ENCODE results near the gene SLC2A8.

Gene SLC2A8

DNA sequence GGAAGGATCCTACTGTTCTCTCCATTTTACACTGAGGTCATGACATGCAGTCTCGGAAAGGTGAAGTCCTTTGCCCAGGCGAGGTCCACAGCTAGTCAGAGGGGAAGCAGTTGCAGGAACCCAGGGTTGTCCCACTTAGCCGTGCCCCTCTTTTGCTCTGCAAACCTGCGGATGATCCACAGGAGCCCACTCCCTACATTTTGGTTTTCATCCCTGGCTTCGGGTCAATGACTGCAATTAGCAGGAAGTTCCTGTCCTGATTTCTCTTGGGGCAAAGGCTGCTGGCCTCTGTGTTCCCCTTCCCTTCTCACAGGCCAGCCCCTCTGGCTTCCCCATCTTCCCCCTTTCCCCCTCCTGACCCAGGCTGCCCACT lies 1.3 kb downstream of the SLC2A8 start:
- WGBS, 2 donors (ENCODE audit: extremely low coverage in 2 of 2, insufficient read length in 2 of 2, insufficient replicate concordance in 1 of 2): no CpG with 5 or more reads among the region's 5 CpGs
- no peak overlapping the region for H3K14ac ChIP-seq (ENCODE audit: low read length)
- no peak overlapping the region for H3K27ac ChIP-seq (replicated peaks; ENCODE audit: low read length)
- H2AFZ ChIP-seq (ENCODE audit: low read length): no peak overlapping the region
- no peak overlapping the region for H4K8ac ChIP-seq (ENCODE audit: low read depth, low read length)
- peaks cover 0 to 10% (median 0%) of the 10 kb centered on the region in 3 experiments for H3K27me3 ChIP-seq (ENCODE audit: control insufficient read depth in 3 of 3, insufficient read depth in 3 of 3, low read depth in 1 of 3, low read length in 3 of 3)
- DNase-seq (ENCODE audit: low spot score): no peak
- peak overlapping the region; percentile 80 to 99 for H3K4me3 ChIP-seq (ENCODE audit: low read length in 2 of 2)
- peaks cover 0 to 2% of the 10 kb centered on the region in 2 donors for H3K9me3 ChIP-seq (replicated peaks in 1 of 2; ENCODE audit: control insufficient read depth in 2 of 2, insufficient read depth in 1 of 2, low read depth in 1 of 2, low read length in 2 of 2)
- H4K91ac ChIP-seq (ENCODE audit: low read depth, low read length, poor library complexity): no peak overlapping the region
- peak overlapping the region; percentile 77 for H3K23ac ChIP-seq (ENCODE audit: low read depth, low read length, poor library complexity)
- H2BK5ac ChIP-seq (ENCODE audit: low read length): no peak overlapping the region
- peaks cover 4% of the 10 kb centered on the region for H3K79me1 ChIP-seq (ENCODE audit: low read depth, low read length)
- no peak overlapping the region for H2BK120ac ChIP-seq (ENCODE audit: low read depth, low read length)
- peak overlapping the region; percentile 98 for H3K9ac ChIP-seq (ENCODE audit: low read depth, low read length, poor library complexity)
- H2BK12ac ChIP-seq (ENCODE audit: low read length): no peak overlapping the region
- no peak overlapping the region for H2BK15ac ChIP-seq (ENCODE audit: low read length)
- H3K4ac ChIP-seq (ENCODE audit: low read length): no peak overlapping the region
- H3K4me1 ChIP-seq (ENCODE audit: control insufficient read depth in 2 of 2, insufficient read depth in 1 of 2, low read depth in 1 of 2, low read length in 2 of 2): peaks cover 9 to 13% of the 10 kb centered on the region in 2 donors
- peaks cover 5 to 36% of the 10 kb centered on the region in 2 donors for H3K36me3 ChIP-seq (replicated peaks in 1 of 2; ENCODE audit: control insufficient read depth in 2 of 2, insufficient read depth in 2 of 2, low read length in 2 of 2)
- no peak overlapping the region for H2AK5ac ChIP-seq (ENCODE audit: low read depth, low read length)
- H3K4me2 ChIP-seq (ENCODE audit: insufficient read depth, low read length, poor library complexity, severe bottlenecking): peak overlapping the region; percentile 95
- H3K18ac ChIP-seq (ENCODE audit: low read length): peak overlapping the region; percentile 15

DNA sequence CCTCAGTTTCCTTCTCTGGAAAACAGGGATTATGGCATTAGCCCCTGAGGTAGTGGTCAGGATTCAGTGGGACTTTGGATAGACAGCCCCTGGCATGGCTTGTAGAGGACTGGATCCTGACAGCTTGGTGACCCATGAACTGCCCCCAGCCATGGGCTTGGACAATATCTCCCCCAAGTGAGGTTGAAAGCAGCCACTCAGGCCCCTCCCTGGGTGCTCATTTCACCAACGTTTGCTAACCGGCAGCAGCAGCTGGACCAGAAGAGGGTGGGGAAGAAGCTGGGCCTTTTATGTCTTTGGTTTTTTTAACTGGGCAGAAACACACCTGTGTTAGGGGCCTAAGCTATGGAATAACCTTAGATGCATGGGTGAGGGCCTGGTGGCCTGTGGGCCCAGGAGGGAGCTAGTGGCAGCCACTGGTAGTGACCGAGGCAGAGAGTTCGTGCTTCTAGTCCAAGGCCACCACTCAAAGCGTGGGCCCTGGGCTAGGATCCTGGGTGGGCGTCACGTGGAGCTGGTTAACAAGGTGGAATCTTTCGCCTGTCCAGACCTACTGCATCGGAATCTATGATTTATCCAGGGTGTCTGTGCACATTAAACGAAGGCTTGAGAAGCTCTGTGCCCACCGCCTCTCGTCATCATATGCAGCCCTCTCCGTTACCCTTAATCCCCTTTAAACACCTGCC lies 1.9 kb downstream of the SLC2A8 start:
- H3K4ac ChIP-seq (ENCODE audit: low read length): no peak overlapping the region
- no peak overlapping the region for H4K8ac ChIP-seq (ENCODE audit: low read depth, low read length)
- H3K27ac ChIP-seq (replicated peaks; ENCODE audit: low read length): no peak overlapping the region
- no peak overlapping the region for H3K14ac ChIP-seq (ENCODE audit: low read length)
- H2AFZ ChIP-seq (ENCODE audit: low read length): no peak overlapping the region
- no peak overlapping the region for H2AK5ac ChIP-seq (ENCODE audit: low read depth, low read length)
- no peak overlapping the region for H3K18ac ChIP-seq (ENCODE audit: low read length)
- H3K4me3 ChIP-seq (ENCODE audit: low read length in 2 of 2): peak overlapping the region in 1 of 2 donors; percentile 80
- no peak overlapping the region for H2BK5ac ChIP-seq (ENCODE audit: low read length)
- H3K27me3 ChIP-seq (ENCODE audit: control insufficient read depth in 3 of 3, insufficient read depth in 3 of 3, low read depth in 1 of 3, low read length in 3 of 3): peaks cover 0 to 10% (median 0%) of the 10 kb centered on the region in 3 experiments
- no peak overlapping the region for H2BK12ac ChIP-seq (ENCODE audit: low read length)
- H2BK15ac ChIP-seq (ENCODE audit: low read length): no peak overlapping the region
- H3K4me2 ChIP-seq (ENCODE audit: insufficient read depth, low read length, poor library complexity, severe bottlenecking): no peak overlapping the region
- no peak for DNase-seq (ENCODE audit: low spot score)
- peaks cover 4% of the 10 kb centered on the region for H3K79me1 ChIP-seq (ENCODE audit: low read depth, low read length)
- peaks cover 9 to 13% of the 10 kb centered on the region in 2 donors for H3K4me1 ChIP-seq (ENCODE audit: control insufficient read depth in 2 of 2, insufficient read depth in 1 of 2, low read depth in 1 of 2, low read length in 2 of 2)
- H3K9me3 ChIP-seq (replicated peaks in 1 of 2; ENCODE audit: control insufficient read depth in 2 of 2, insufficient read depth in 1 of 2, low read depth in 1 of 2, low read length in 2 of 2): peaks cover 0 to 2% of the 10 kb centered on the region in 2 donors
- H3K23ac ChIP-seq (ENCODE audit: low read depth, low read length, poor library complexity): no peak overlapping the region
- no peak overlapping the region for H4K91ac ChIP-seq (ENCODE audit: low read depth, low read length, poor library complexity)
- H3K36me3 ChIP-seq (replicated peaks in 1 of 2; ENCODE audit: control insufficient read depth in 2 of 2, insufficient read depth in 2 of 2, low read length in 2 of 2): peaks cover 5 to 42% of the 10 kb centered on the region in 2 donors
- no peak overlapping the region for H2BK120ac ChIP-seq (ENCODE audit: low read depth, low read length)
- no peak overlapping the region for H3K9ac ChIP-seq (ENCODE audit: low read depth, low read length, poor library complexity)
- WGBS, 2 donors (ENCODE audit: extremely low coverage in 2 of 2, insufficient read length in 2 of 2, insufficient replicate concordance in 1 of 2): no CpG with 5 or more reads among the region's 13 CpGs

DNA sequence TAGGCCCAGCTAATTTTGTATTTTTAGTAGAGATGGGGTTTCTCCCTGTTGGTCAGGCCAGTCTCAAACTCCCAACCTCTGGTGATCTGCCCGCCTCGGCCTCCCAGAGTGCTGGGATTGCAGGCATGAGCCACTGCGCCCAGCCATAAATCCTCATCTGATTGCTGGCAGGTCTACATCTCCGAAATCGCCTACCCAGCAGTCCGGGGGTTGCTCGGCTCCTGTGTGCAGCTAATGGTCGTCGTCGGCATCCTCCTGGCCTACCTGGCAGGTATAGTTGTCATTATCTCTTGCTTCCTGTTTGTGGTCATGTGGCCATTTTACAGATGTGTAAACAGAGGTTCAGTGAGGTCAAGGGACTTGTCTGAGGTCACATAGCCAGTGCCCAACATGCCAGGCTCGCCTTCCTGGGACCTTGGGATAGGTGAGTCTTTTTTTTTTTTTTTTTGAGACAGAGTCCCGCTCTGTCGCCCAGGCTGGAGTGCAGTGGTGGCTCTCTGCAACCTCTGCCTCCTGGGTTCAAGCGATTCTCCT lies 2.8 kb downstream of the SLC2A8 start:
- Histone ChIP-seq H3K18ac (ENCODE audit: low read length) (no peak overlapping the region), H3K27ac (replicated peaks; ENCODE audit: low read length) (no peak overlapping the region), H3K9ac (ENCODE audit: low read depth, low read length, poor library complexity) (no peak overlapping the region), H3K4me3 (ENCODE audit: low read length in 2 of 2) (no peak overlapping the region), H2AK5ac (ENCODE audit: low read depth, low read length) (no peak overlapping the region), H3K23ac (ENCODE audit: low read depth, low read length, poor library complexity) (no peak overlapping the region), H3K79me1 (ENCODE audit: low read depth, low read length) (peaks cover 4% of the 10 kb centered on the region), H3K4me1 (ENCODE audit: control insufficient read depth in 2 of 2, insufficient read depth in 1 of 2, low read depth in 1 of 2, low read length in 2 of 2) (peaks cover 9 to 13% of the 10 kb centered on the region in 2 donors), H3K14ac (ENCODE audit: low read length) (no peak overlapping the region), H3K4ac (ENCODE audit: low read length) (no peak overlapping the region), H3K9me3 (replicated peaks in 1 of 2; ENCODE audit: control insufficient read depth in 2 of 2, insufficient read depth in 1 of 2, low read depth in 1 of 2, low read length in 2 of 2) (peaks cover 0 to 2% of the 10 kb centered on the region in 2 donors), H2BK5ac (ENCODE audit: low read length) (no peak overlapping the region), H3K36me3 (replicated peaks in 1 of 2; ENCODE audit: control insufficient read depth in 2 of 2, insufficient read depth in 2 of 2, low read length in 2 of 2) (peaks cover 5 to 51% of the 10 kb centered on the region in 2 donors), H2AFZ (ENCODE audit: low read length) (no peak overlapping the region), H4K8ac (ENCODE audit: low read depth, low read length) (no peak overlapping the region), H3K27me3 (ENCODE audit: control insufficient read depth in 3 of 3, insufficient read depth in 3 of 3, low read depth in 1 of 3, low read length in 3 of 3) (peaks cover 0 to 10% (median 0%) of the 10 kb centered on the region in 3 experiments), H2BK120ac (ENCODE audit: low read depth, low read length) (no peak overlapping the region), H2BK15ac (ENCODE audit: low read length) (no peak overlapping the region), H4K91ac (ENCODE audit: low read depth, low read length, poor library complexity) (no peak overlapping the region), H3K4me2 (ENCODE audit: insufficient read depth, low read length, poor library complexity, severe bottlenecking) (no peak overlapping the region), H2BK12ac (ENCODE audit: low read length) (no peak overlapping the region)
- DNase-seq (ENCODE audit: low spot score): no peak
- WGBS, 2 donors (ENCODE audit: extremely low coverage in 2 of 2, insufficient read length in 2 of 2, insufficient replicate concordance in 1 of 2): no CpG with 5 or more reads among the region's 14 CpGs

DNA sequence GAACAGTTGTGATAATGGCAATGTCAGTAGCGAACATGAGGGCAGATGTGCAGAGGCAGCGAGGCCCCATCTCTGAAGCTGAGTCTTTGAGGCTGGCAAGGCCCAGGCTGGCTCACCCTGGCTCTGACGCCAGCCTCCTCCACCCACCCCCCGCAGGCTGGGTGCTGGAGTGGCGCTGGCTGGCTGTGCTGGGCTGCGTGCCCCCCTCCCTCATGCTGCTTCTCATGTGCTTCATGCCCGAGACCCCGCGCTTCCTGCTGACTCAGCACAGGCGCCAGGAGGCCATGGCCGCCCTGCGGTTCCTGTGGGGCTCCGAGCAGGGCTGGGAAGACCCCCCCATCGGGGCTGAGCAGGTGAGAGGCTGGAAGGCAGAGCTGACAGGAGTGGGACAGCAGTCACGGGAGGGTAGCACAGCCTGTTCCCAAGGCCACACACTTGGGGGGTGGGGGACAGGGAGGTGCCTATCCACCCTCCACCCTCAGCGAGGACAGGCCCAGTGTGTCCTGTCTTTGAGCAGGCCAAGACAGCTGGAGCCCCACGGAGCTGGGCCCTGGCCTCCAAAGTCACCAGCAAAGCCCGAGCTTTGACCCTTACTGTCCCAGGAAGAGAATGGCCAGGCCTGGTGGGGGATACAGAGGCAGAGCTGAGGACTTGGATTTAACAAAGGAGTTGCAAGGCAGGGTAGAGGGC lies 5.6 kb downstream of the SLC2A8 start:
- H4K91ac ChIP-seq (ENCODE audit: low read depth, low read length, poor library complexity): no peak overlapping the region
- H3K9ac ChIP-seq (ENCODE audit: low read depth, low read length, poor library complexity): no peak overlapping the region
- no peak for DNase-seq (ENCODE audit: low spot score)
- H4K8ac ChIP-seq (ENCODE audit: low read depth, low read length): no peak overlapping the region
- H3K9me3 ChIP-seq (replicated peaks in 1 of 2; ENCODE audit: control insufficient read depth in 2 of 2, insufficient read depth in 1 of 2, low read depth in 1 of 2, low read length in 2 of 2): no peaks in the 10 kb centered on the region
- WGBS, 2 donors (ENCODE audit: extremely low coverage in 2 of 2, insufficient read length in 2 of 2, insufficient replicate concordance in 1 of 2): no CpG with 5 or more reads among the region's 18 CpGs
- H3K27ac ChIP-seq (replicated peaks; ENCODE audit: low read length): no peak overlapping the region
- H2AK5ac ChIP-seq (ENCODE audit: low read depth, low read length): no peak overlapping the region
- H3K4me3 ChIP-seq (ENCODE audit: low read length in 2 of 2): no peak overlapping the region
- H3K18ac ChIP-seq (ENCODE audit: low read length): no peak overlapping the region
- no peak overlapping the region for H3K4me2 ChIP-seq (ENCODE audit: insufficient read depth, low read length, poor library complexity, severe bottlenecking)
- no peak overlapping the region for H2BK12ac ChIP-seq (ENCODE audit: low read length)
- peaks cover 4% of the 10 kb centered on the region for H3K79me1 ChIP-seq (ENCODE audit: low read depth, low read length)
- H2BK15ac ChIP-seq (ENCODE audit: low read length): no peak overlapping the region
- no peak overlapping the region for H2BK120ac ChIP-seq (ENCODE audit: low read depth, low read length)
- H3K23ac ChIP-seq (ENCODE audit: low read depth, low read length, poor library complexity): no peak overlapping the region
- H3K14ac ChIP-seq (ENCODE audit: low read length): no peak overlapping the region
- H3K27me3 ChIP-seq (ENCODE audit: control insufficient read depth in 3 of 3, insufficient read depth in 3 of 3, low read depth in 1 of 3, low read length in 3 of 3): no peaks in the 10 kb centered on the region
- H2BK5ac ChIP-seq (ENCODE audit: low read length): no peak overlapping the region
- no peak overlapping the region for H3K4ac ChIP-seq (ENCODE audit: low read length)
- peaks cover 8 to 75% of the 10 kb centered on the region in 2 donors for H3K36me3 ChIP-seq (replicated peaks in 1 of 2; ENCODE audit: control insufficient read depth in 2 of 2, insufficient read depth in 2 of 2, low read length in 2 of 2)
- peaks cover 3 to 12% of the 10 kb centered on the region in 2 donors for H3K4me1 ChIP-seq (ENCODE audit: control insufficient read depth in 2 of 2, insufficient read depth in 1 of 2, low read depth in 1 of 2, low read length in 2 of 2)
- H2AFZ ChIP-seq (ENCODE audit: low read length): no peak overlapping the region
